ENCODE measurements around the gene SMIM41.

DNA sequence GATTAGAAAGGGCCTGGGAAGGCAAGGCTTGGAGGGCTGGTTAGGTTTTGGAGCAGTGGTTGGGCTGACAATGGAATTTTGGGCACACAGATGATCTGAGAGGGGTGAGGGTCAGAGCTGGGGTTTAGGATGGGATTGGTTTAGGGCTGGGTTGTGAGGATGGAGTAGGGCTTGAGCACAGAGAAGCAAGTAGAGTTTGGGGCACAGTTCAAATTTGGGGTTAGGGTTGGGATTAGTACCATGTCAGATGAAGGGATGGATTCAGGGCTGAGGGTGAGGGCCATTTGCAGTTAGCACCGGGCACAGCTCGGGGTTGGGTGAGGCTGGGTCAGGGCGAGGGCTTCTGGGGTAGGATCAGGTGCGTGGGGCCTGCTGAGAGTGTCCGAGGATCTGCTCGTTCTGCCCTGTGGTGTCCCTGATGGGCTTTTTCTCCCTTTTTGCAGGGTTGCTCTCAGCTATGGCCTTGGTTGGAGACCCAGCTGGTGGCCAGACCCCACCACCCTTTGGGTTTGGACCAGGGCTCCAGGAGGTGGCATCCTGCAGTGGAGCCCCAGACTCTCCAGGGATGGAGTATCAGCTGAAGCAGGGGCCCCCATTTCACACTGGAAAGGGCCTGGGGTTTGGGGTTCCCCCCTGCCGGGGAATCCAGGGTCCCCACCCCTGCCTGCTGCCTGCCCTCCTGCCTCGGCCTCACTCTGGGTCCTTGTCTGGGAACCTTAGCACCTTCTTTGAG, 66.8 kb downstream of the SMIM41 start:
- TF ChIP-seq YY1 (IDR thresholded peaks at IDR 0.05; ENCODE audit: insufficient read depth, insufficient read length): no peak
- TF ChIP-seq SUZ12 (IDR thresholded peaks at IDR 0.05; ENCODE audit: extremely low read depth, insufficient read depth, insufficient read length): no peak
- no peak for TF ChIP-seq ZNF274 (IDR thresholded peaks at IDR 0.05; ENCODE audit: low read depth, low read length)
